GM12801 (cell line): ENCODE data around the gene ZMYM3.

Experiments used
- CTCF ChIP-seq: IDR thresholded peaks from one replicate; pipeline ENCODE4 v1.5.1; 2011; ENCODE audit warnings: control low read depth; ENCODE audit not compliant: insufficient read length; ENCODE audit errors: extremely low read depth

Gene ZMYM3

DNA sequence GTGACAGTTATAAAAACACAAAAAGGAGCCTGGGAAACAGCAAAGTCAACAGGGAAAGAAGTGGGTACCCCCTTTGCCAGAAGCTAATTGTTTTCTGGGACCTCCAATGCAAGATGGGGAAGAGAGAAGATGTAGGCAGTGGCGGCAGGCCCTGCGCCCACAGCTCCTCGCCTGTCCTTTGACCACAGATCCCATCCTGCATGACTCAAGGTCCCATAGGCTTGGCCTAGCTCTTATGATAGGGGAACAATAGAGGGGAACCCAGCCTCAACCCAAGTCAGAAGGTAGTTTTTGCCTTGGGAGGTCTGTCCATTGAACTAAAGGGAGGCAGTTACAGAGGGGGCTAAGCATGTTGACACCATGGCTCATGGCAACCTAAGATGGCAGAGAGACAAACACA, 14.2 kb downstream of the ZMYM3 start:
- TF ChIP-seq CTCF, result no peak

DNA sequence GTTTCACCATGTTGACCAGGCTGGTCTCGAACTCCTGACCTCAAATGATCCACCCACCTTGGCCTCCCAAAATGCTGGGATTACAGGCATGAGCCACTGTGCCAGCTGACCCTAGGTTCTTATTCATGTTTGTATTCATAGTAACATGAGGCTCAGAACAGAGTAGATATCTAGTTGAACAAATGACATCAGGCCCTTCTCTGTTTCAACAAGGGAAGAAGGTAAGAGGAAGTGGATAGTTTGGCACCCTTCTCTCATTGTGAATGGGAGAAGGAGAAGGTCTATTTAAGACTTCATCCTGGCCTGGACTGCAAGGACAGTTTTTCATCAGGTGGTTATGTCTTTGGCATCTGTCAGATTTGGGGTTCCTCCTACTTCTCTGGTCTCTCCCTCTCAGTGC, 17.1 kb downstream of the ZMYM3 start:
- TF ChIP-seq CTCF, result no peak

GRCh38 chrX:71235482-71235881, 18.5 kb downstream of the ZMYM3 start:
- no peak for TF ChIP-seq CTCF

GRCh38 chrX:71228063-71228642, 25.8 kb downstream of the ZMYM3 start:
- TF ChIP-seq CTCF, result no peak

DNA sequence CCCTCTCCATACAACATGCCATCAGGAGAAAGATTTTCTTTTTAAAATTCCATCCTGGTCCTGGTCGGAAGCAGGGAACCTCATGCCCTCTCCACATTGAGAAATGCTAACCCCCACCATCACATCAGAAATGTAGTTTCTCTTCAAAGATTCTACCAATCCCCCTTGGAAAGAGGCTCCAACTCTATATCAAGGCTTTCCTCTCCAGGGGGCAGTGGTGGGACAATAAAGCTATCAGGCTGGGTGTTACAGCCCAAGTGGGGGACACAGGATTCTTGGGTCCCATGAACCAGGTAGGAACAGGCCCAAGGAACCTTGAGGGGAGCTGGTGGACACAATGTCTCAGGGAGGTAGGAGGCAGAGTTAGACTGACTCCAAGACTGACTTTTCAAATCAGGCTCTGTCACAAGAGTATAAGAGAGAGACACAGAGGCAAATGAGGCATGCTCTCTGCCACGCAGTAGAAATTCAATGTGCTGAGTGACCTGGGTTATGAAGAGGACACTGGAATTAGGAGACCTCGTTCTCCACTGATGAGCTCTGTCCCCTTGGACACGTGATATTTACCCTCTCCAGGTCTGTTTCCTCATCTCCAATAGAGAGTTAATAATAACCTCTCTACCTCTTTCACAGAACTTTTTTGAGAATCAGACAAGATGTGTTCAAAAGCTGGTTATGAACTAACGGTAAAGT, 26.4 kb downstream of the ZMYM3 start:
- TF ChIP-seq CTCF, result no peak

- no peak for TF ChIP-seq CTCF
Measured at GRCh38 chrX:71225676-71226075, 28.3 kb downstream of the ZMYM3 start.

DNA sequence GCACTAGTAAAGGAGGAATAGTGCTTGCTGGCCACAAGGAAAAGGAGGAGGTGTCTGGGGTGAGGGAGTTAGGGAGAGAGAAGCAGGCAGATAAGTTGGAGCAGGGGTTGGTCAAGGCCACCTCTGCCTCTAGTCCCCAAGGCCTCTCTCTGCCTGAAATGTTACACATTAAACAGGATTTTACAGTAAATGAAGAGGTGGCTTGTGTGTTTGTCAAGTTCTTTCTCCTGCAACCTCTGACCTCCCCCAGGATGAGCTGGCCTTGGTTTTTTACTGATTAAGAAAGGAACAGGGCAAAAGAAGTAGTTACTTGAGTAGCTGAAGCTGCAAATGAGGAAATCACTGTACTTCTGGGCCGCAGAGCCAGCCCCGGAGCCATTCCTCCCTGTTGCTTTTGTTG, 28.9 kb downstream of the ZMYM3 start:
- no peak for TF ChIP-seq CTCF
